A549 (cell line): Measurements from ENCODE around the gene JAKMIP1. TPM values are rescaled to one million over a fixed set of nuclear protein-coding genes. Genes with fewer than 3 reads are reported as not detected.

Experiments used
- ATAC-seq, 2 experiments: fragments of 200-7000 bp in 1 of 2; fragments of >200 bp in 1 of 2; cut with Nextera tagmentation in 1 of 2; cut with Tn5 transposase in 1 of 2; 3 replicates each; pipeline versions ENCODE4 v1.8.0 to v1.9.1; 2018 to 2020; ENCODE audit warnings: mild to moderate bottlenecking in 1 of 2, moderate library complexity in 1 of 2
- CTCF ChIA-PET: fragments of 300-600 bp; sonication (Branson Sonifier 250); formaldehyde crosslinking; extraction: SDS; loops from one replicate; lab custom pipeline; 2021; ENCODE audit warnings: antibody characterized with exemption, inconsistent platforms; lab: Yijun Ruan, JAX
- POLR2A ChIA-PET: fragments of 350-600 bp; formaldehyde crosslinking; extraction: SDS; loops from one replicate; lab custom pipeline; 2021; ENCODE audit warnings: antibody characterized with exemption, inconsistent platforms; lab: Yijun Ruan, JAX
- DNase-seq, 2 experiments: peaks; one replicate each; pipeline versions ENCODE4 v3.0.0 to v3.0.0-alpha.2; 2011 to 2016; ENCODE audit warnings: low read depth in 1 of 2, low spot score in 1 of 2
- FAIRE-seq: peaks from 2 replicates; lab custom pipeline; 2011; peaks lifted over from hg19 to GRCh38; lab: Jason Lieb, UNC
- H3K27ac ChIP-seq, 2 experiments: fragments of >200 bp; sonication (Bioruptor Twin); formaldehyde crosslinking; 3 replicates each; pipeline ENCODE4 v1.5.1; 2016 to 2017
- H3K4me1 ChIP-seq: fragments of >200 bp; sonication (Bioruptor Twin); formaldehyde crosslinking; 3 replicates; pipeline ENCODE4 v1.6.1; 2016
- H3K4me2 ChIP-seq: fragments of >200 bp; sonication (Bioruptor Twin); formaldehyde crosslinking; 3 replicates; pipeline ENCODE4 v1.6.1; 2016
- H3K4me3 ChIP-seq: fragments of >200 bp; sonication (Bioruptor Twin); formaldehyde crosslinking; 3 replicates; pipeline ENCODE4 v1.5.1; 2016
- H3K9me3 ChIP-seq: fragments of >200 bp; sonication (Bioruptor Twin); formaldehyde crosslinking; 3 replicates; pipeline ENCODE4 v1.6.1; 2016
- BHLHE40 ChIP-seq: IDR thresholded peaks from 2 replicates; pipeline ENCODE4 v1.6.1; 2012; ENCODE audit warnings: low read depth, low read length, inconsistent platforms
- CHD4 ChIP-seq: fragments of 200-600 bp; sonication (generic); IDR thresholded peaks from 2 replicates; pipeline ENCODE4 v1.6.1; 2016; ENCODE audit warnings: antibody characterized with exemption, mild to moderate bottlenecking, borderline replicate concordance
- EHMT2 ChIP-seq: fragments of 200-600 bp; sonication (generic); IDR thresholded peaks from 2 replicates; pipeline ENCODE4 v1.6.1; 2016; ENCODE audit warnings: antibody characterized with exemption, low read depth, mild to moderate bottlenecking, moderate library complexity
- FOSB ChIP-seq: fragments of 250-450 bp; sonication (Bioruptor Pico); IDR thresholded peaks from 2 replicates; pipeline ENCODE4 v1.5.0; 2020; ENCODE audit warnings: mild to moderate bottlenecking, moderate library complexity
- HDAC2 ChIP-seq: fragments of 200-600 bp; sonication (generic); IDR thresholded peaks from 2 replicates; pipeline ENCODE4 v1.6.1; 2016
- HOXA7 ChIP-seq: fragments of 250-450 bp; sonication (Bioruptor Pico); IDR thresholded peaks from 2 replicates; pipeline ENCODE4 v1.5.0; 2020; ENCODE audit warnings: mild to moderate bottlenecking, moderate library complexity
- JUNB ChIP-seq: fragments of >200 bp; sonication (Bioruptor Twin); formaldehyde crosslinking; IDR thresholded peaks from 2 replicates; pipeline ENCODE4 v1.6.1; 2016
- NR3C1 ChIP-seq: fragments of >200 bp; sonication (Bioruptor Twin); formaldehyde crosslinking; IDR thresholded peaks from 3 replicates; pipeline ENCODE4 v1.6.1; 2017
- RAD21 ChIP-seq, 2 experiments: fragments of >200 bp in 1 of 2; sonication (Bioruptor Twin) in 1 of 2; formaldehyde crosslinking in 1 of 2; IDR thresholded peaks in 1 of 2; conservative IDR thresholded peaks in 1 of 2; 2 replicates in 1 of 2; 3 replicates in 1 of 2; pipeline ENCODE4 v1.6.1; 2012 to 2018; ENCODE audit warnings: inconsistent platforms in 1 of 2
- RCOR1 ChIP-seq: fragments of 150-350 bp; IDR thresholded peaks from 2 replicates; pipeline ENCODE4 v1.6.1; 2014; ENCODE audit warnings: antibody characterized with exemption, low read length, low read depth
- RFX5 ChIP-seq: fragments of 450-650 bp; IDR thresholded peaks from 2 replicates; pipeline ENCODE4 v1.7.1; 2014; ENCODE audit warnings: antibody characterized with exemption, mild to moderate bottlenecking, moderate library complexity
- ZC3H11A ChIP-seq: fragments of 450-650 bp; IDR thresholded peaks from 2 replicates; pipeline ENCODE4 v1.6.1; 2014; ENCODE audit warnings: antibody characterized with exemption, mild to moderate bottlenecking
- ZSCAN20 ChIP-seq: fragments of 250-450 bp; sonication (Bioruptor Pico); IDR thresholded peaks from 2 replicates; pipeline ENCODE4 v1.8.0; 2022; ENCODE audit warnings: mild to moderate bottlenecking, moderate library complexity
- WGBS: methylation state at CpG from one replicate; pipeline ENCODE4 v1.1.6; 2017; ENCODE audit errors: missing lambda C conversion rate; 5-methylcytosine and 5-hydroxymethylcytosine counted together
- polyA plus RNA-seq, 4 experiments: library from polyadenylated mRNA; depleted of rRNA in 3 of 4; stranded (reverse); fragments of >200 nt; fragmentation: RNase III in 1 of 4; extraction: RNeasy Plus Mini Kit Qiagen cat#74134 plus additional on column Dnase treatment in 1 of 4; gene quantifications; 2 replicates in 3 of 4; 3 replicates in 1 of 4; pipeline ENCODE4 v1.2.3, GENCODE V29; 2011 to 2017
- TF ChIP-seq, protein P1 (sequence below): IDR thresholded peaks from 2 replicates; pipeline ENCODE4 v1.6.1; 2012
- TF ChIP-seq, protein P2 (sequence below): fragments of 200-600 bp; sonication (generic); IDR thresholded peaks from 2 replicates; pipeline ENCODE4 v1.6.1; 2016; ENCODE audit warnings: antibody characterized with exemption, mild to moderate bottlenecking, moderate library complexity
- TF ChIP-seq, protein P3 (sequence below): fragments of 250-450 bp; sonication (Bioruptor Pico); IDR thresholded peaks from 2 replicates; pipeline ENCODE4 v1.5.0; 2021; ENCODE audit warnings: mild to moderate bottlenecking, moderate library complexity, borderline replicate concordance
- TF ChIP-seq, protein P4 (sequence below): fragments of 150-350 bp; IDR thresholded peaks from 2 replicates; pipeline ENCODE4 v1.6.1; 2014; ENCODE audit warnings: low read depth, mild to moderate bottlenecking, low read length
- TF ChIP-seq, protein P5 (sequence below): fragments of 250-450 bp; sonication (Bioruptor Pico); IDR thresholded peaks from 2 replicates; pipeline ENCODE4 v1.5.0; 2020; ENCODE audit warnings: low read depth, mild to moderate bottlenecking, moderate library complexity
- TF ChIP-seq, protein P6 (sequence below): IDR thresholded peaks from 2 replicates; pipeline ENCODE4 v1.6.1; 2012; ENCODE audit warnings: low read depth, borderline replicate concordance

JAKMIP1 gene
- polyA plus RNA-seq, 2 of the 4 experiments (the other 2 are of a cell fraction) = not detected

DNA sequence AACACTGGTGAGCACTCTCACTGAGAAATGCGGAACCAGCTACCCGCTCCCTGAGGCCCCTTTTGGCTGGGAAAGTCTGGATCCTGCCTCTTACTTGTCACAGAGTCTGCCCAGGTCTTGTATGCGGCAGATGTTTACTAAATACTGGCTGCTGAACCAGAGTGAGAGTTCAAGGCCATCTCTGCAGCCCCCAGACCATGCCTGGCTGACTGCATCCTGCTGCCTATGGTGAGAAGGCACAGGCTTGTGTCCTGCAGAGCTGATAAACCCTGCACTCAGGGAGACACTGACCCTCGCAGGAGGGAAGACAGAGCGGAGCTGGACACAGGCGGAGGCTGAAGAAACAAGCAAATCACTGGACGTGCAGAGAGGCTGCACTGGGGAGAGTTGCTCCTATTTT, 46.5 kb downstream of the JAKMIP1 start:
- no peak overlapping the region for H3K4me2 ChIP-seq
- ATAC-seq (no peak), FAIRE-seq (no peak), DNase-seq (no peak)
- ChIA-PET CTCF (no interaction called here), POLR2A (no interaction called here)
- H3K4me1 ChIP-seq = no peaks in the 10 kb centered on the region
- no peak overlapping the region for H3K27ac ChIP-seq
- 60% methylated on average over 6 of the region's 7 CpGs for WGBS
- H3K9me3 ChIP-seq = no peaks in the 10 kb centered on the region
- no peak overlapping the region for H3K4me3 ChIP-seq
- no peak for TF ChIP-seq ZSCAN20 (CRISPR knock-in tag)
- TF ChIP-seq, protein P1, sequence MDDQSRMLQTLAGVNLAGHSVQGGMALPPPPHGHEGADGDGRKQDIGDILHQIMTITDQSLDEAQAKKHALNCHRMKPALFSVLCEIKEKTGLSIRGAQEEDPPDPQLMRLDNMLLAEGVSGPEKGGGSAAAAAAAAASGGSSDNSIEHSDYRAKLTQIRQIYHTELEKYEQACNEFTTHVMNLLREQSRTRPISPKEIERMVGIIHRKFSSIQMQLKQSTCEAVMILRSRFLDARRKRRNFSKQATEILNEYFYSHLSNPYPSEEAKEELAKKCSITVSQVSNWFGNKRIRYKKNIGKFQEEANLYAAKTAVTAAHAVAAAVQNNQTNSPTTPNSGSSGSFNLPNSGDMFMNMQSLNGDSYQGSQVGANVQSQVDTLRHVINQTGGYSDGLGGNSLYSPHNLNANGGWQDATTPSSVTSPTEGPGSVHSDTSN = no peak
- TF ChIP-seq, protein P2, sequence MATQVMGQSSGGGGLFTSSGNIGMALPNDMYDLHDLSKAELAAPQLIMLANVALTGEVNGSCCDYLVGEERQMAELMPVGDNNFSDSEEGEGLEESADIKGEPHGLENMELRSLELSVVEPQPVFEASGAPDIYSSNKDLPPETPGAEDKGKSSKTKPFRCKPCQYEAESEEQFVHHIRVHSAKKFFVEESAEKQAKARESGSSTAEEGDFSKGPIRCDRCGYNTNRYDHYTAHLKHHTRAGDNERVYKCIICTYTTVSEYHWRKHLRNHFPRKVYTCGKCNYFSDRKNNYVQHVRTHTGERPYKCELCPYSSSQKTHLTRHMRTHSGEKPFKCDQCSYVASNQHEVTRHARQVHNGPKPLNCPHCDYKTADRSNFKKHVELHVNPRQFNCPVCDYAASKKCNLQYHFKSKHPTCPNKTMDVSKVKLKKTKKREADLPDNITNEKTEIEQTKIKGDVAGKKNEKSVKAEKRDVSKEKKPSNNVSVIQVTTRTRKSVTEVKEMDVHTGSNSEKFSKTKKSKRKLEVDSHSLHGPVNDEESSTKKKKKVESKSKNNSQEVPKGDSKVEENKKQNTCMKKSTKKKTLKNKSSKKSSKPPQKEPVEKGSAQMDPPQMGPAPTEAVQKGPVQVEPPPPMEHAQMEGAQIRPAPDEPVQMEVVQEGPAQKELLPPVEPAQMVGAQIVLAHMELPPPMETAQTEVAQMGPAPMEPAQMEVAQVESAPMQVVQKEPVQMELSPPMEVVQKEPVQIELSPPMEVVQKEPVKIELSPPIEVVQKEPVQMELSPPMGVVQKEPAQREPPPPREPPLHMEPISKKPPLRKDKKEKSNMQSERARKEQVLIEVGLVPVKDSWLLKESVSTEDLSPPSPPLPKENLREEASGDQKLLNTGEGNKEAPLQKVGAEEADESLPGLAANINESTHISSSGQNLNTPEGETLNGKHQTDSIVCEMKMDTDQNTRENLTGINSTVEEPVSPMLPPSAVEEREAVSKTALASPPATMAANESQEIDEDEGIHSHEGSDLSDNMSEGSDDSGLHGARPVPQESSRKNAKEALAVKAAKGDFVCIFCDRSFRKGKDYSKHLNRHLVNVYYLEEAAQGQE = no peak
- TF ChIP-seq, protein P3, sequence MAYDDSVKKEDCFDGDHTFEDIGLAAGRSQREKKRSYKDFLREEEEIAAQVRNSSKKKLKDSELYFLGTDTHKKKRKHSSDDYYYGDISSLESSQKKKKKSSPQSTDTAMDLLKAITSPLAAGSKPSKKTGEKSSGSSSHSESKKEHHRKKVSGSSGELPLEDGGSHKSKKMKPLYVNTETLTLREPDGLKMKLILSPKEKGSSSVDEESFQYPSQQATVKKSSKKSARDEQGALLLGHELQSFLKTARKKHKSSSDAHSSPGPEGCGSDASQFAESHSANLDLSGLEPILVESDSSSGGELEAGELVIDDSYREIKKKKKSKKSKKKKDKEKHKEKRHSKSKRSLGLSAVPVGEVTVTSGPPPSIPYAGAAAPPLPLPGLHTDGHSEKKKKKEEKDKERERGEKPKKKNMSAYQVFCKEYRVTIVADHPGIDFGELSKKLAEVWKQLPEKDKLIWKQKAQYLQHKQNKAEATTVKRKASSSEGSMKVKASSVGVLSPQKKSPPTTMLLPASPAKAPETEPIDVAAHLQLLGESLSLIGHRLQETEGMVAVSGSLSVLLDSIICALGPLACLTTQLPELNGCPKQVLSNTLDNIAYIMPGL (CRISPR knock-in tag) = no peak
- no peak for TF ChIP-seq BHLHE40
- TF ChIP-seq NR3C1 = no peak
- no peak for TF ChIP-seq HOXA7
- no peak for TF ChIP-seq JUNB
- TF ChIP-seq FOSB (CRISPR knock-in tag) = no peak
- no peak for TF ChIP-seq ZC3H11A
- TF ChIP-seq RAD21 (conservative IDR thresholded peaks at IDR 0.05 in 1 of 2, IDR thresholded peaks at IDR 0.05 in 1 of 2) = no peak
- TF ChIP-seq CHD4 = no peak
- no peak for TF ChIP-seq HDAC2
- TF ChIP-seq, protein P4, sequence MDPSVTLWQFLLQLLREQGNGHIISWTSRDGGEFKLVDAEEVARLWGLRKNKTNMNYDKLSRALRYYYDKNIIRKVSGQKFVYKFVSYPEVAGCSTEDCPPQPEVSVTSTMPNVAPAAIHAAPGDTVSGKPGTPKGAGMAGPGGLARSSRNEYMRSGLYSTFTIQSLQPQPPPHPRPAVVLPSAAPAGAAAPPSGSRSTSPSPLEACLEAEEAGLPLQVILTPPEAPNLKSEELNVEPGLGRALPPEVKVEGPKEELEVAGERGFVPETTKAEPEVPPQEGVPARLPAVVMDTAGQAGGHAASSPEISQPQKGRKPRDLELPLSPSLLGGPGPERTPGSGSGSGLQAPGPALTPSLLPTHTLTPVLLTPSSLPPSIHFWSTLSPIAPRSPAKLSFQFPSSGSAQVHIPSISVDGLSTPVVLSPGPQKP = no peak
- TF ChIP-seq, protein P5, sequence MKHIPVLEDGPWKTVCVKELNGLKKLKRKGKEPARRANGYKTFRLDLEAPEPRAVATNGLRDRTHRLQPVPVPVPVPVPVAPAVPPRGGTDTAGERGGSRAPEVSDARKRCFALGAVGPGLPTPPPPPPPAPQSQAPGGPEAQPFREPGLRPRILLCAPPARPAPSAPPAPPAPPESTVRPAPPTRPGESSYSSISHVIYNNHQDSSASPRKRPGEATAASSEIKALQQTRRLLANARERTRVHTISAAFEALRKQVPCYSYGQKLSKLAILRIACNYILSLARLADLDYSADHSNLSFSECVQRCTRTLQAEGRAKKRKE (CRISPR knock-in tag) = no peak
- no peak for TF ChIP-seq RCOR1
- TF ChIP-seq EHMT2 = no peak
- TF ChIP-seq RFX5 = no peak
- TF ChIP-seq, protein P6, sequence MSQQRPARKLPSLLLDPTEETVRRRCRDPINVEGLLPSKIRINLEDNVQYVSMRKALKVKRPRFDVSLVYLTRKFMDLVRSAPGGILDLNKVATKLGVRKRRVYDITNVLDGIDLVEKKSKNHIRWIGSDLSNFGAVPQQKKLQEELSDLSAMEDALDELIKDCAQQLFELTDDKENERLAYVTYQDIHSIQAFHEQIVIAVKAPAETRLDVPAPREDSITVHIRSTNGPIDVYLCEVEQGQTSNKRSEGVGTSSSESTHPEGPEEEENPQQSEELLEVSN = no peak
